Erythroblast (primary cell): ENCODE data around the gene PI3.

Experiments used
- GATA1 ChIP-seq: IDR thresholded peaks from 2 replicates; pipeline ENCODE4 v1.6.1; 2011; ENCODE audit warnings: low read depth, mild to moderate bottlenecking, control low read depth, low read length, moderate library complexity
- POLR2A ChIP-seq: IDR thresholded peaks from 2 replicates; pipeline ENCODE4 v1.6.1; 2011; ENCODE audit warnings: mild to moderate bottlenecking, low read length

GRCh38 chr20:45163083-45163803 is 11.5 kb upstream of the PI3 start:
- TF ChIP-seq POLR2A (no peak), GATA1 (no peak)
